HG02642 (cell line): ENCODE data around the gene CDR2.

Experiments used
- ATAC-seq: cut with Tn5 transposase; IDR thresholded peaks from one replicate; pipeline ENCODE4 v1.9.1; 2021; ENCODE audit warnings: mild to moderate bottlenecking; ENCODE audit not compliant: unreplicated experiment, poor library complexity

CDR2 gene

DNA sequence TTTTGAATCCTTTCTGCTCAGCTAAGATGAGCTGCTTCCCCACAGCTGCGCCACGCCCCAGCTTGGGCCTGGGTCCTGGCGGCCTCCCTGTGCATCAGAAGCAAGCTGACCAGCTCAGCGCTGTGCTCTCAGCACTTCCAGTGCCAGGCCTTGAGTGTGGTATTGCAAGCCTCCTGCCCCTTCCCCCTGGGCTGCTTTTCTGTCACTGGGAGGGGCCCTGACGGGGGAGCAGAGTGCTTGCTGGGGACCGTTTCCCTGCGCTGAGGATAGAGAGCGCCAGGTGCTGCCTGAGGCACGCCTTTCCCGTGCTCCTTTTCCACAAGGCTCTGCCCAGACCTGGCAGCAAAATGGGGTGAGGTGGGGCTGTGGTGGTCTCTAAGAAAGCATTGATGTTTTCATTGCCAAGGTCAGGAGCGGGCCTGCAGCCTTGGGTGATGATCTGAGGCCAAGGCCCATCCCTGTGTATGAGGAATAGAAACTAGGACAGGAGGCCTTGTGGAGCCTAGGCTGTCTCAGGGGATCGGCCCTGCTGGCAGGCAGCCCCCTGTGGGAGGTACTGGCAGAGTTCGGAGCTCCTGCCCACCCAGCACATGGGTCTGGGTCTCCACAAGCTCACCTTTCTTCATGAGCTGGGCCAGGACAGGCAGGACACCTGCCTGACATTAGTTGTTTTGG is 47.5 kb downstream of the CDR2 start:
- ATAC-seq, result no peak

DNA sequence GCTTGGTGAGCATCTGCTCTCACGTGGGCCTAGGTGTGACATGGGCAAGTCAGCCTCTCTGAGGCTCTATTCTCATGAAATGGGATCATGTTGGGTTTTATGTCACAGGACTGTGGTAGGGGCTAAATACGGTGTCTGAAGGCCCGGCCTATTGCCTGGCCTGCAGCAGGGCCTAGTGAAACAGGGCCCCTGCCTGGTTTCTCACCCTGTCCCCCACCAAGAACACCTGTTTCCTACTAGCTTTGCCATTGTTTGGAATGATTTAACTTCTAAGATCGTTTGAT is 48.1 kb downstream of the CDR2 start:
- ATAC-seq, result no peak

DNA sequence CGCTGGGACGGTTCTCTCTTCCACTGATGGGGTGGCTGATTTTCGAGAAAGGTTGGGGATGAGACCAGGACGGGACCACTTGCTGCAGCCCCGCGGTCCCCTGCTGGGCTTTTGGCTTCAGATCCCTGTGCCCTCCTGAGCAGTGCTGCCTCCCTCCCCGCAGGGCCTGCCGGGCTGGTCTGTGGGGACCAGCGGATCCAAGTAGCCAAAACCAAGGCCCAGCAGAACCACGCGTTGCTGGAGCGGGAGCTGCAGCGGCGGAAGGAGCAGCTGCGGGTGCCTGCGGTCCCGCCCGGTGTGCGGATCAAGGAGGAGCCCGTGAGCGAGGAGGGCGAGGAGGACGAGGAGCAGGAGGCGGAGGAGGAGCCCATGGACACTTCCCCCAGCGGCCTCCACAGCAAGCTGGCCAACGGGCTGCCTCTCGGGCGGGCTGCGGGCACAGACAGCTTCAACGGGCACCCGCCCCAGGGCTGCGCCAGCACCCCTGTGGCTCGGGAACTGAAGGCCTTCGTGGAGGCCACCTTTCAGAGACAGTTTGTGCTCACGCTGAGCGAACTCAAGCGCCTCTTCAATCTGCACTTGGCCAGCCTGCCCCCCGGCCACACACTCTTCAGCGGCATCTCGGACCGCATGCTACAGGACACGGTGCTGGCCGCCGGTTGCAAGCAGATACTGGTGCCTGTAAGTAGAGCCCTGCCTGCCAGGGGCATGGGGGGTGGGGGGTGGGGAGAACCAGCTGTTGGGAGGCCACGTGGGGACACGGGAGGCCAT is 48.6 kb downstream of the CDR2 start:
- no peak for ATAC-seq

DNA sequence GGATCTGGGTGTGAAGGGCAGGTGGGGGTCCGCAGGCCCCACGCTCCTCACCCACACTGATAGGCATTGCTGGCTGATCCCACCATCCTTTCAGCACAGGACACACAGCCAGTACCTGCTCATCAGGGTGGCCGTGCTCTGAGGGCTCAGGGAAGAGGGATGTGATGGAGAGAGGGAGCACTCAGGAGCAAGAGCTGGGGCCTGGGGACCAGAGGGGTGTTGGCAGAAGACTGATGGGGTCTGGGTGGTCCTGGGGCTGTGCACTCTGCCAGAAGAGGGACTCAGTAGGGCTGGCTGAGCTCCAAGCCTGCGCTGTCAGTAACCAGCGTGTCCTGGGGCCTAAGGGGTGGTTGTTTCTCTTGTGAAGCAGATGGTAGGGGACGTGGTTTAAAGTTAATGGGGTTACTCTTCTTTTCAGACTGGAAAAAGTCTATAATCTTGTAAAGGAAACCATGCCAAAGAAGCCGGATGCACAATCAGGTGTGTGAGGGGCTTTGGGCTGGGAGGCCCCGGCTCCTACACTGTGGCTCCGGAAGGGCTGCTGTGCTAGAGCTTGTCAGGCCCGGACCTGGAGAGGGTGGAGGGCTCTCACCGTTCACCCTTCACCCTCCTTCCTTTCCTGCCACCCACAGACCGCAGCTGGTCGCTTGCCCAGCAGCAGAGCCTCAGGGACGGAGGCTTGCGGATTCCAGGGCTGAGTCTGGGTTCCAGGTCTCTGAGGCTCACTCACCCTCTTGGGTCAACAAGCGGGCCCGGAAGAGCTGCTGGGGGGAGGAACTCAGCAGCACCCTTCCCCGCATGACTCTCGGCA is 49.4 kb downstream of the CDR2 start:
- no peak for ATAC-seq

DNA sequence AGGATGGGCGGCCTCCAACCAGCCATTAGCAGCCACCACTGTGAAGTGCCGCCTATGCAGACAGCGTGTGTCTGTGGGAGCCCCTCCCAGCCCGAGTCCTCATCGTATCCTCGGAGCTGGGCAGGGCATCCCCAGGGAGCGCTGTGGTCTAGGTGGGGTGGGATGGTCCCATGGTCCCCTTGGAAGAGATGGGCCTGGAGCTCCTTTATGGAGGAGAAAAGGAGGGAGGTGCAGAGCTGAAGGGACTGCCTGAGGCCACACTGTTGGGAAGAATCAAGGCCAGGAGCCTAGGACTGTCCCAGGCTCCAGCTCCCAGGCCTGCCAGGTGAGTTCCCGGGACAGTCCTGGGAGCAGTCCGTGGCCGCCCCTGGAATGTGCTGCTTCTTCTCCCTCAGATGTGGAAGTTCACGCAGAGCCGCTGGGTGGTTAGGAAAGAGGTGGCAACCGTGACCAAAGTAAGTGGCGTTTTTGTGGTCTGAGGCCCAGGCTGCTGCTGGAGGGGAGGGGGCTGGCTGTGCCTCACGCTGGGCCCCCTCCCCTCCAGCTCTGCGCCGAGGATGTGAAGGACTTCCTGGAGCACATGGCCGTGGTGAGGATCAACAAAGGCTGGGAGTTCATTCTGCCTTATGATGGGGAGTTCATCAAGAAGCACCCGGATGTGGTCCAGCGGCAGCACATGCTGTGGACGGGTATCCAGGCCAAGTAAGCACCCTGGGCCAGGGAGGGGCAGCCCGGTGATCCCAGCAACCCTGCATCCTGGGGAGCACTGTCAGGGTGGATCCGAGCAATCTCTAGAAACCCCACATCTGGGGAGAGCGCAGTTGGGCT is 50.2 kb downstream of the CDR2 start:
- ATAC-seq, result no peak

DNA sequence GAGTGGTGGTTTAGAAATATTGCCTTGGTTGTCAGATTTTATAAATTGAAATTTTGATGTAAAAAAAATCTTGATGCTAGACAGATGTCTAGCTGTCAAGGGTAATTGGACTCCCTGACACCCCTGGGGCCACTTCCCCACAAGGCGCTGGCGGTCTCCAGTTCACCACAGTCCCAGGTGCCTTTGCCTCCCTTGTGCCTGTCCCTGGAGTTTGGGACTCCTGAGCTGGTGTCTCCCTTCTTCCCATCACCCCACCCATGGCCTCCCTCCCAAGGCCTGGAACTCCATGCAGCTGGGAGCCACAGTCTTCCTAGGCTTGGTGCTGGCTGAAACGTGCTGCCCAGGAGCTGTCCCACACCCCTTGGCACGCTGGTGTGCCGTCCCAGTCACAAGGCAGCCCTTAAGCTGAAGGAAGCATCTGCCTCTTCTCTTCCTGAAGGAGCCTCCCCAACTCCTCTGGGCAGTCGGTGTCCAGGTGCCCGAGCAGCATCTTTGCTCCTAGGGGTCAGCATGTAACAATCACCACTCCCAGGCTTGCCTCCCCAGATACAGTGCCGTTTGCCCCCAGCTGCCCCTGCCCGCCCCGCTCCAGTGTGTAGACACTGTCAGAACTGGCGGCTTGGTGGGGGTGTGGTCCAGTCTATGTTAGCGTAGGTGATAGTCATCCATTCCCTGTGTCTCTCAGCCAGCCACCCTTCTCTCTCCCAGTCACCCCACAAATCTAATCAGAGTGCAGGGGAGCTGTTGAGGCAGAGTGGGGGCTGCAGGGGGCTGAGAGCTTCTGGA is 51.1 kb downstream of the CDR2 start:
- no peak for ATAC-seq

DNA sequence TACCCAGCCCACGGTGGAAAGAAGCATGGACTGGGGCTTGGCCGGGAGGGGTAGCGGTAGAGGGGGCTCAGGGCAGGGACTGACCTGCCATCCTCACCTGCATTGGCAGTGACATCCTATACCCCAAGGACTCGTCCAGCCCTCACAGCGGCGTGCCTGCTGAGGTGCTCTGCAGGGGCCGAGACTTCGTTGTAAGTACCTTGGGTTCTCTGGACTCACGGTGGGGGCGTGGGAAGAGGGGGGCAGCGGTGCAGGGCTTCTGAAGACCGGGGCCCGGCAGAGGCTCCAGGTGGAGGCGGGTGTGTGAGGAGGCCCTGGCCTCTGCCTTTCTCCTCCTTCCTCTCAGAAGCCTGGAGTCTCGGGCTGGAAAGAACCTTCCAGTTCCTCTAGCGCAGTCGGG is 51.7 kb downstream of the CDR2 start:
- ATAC-seq, result no peak

DNA sequence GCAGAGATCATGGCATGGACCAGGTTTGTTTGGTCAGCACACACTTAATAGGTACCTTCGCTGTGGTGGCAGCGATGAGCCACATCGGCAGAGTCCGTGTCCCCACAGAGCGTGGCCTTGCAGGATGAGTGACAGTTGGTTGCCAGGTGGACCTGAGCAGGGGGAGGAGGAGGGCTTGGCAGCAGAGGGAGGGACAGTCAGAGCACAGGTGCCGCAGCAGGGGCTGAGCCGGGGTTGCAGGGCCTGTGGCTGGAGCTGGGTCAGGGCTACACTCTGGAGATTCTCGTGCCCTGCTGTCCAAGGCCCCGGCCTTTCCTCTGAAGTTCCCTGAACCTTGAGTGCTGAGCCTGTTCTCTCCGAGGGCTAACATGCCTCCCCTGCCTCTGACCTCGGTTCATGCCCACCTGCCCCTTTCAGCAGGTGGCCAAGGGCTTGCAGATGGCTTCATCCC is 52.4 kb downstream of the CDR2 start:
- ATAC-seq, result no peak

DNA sequence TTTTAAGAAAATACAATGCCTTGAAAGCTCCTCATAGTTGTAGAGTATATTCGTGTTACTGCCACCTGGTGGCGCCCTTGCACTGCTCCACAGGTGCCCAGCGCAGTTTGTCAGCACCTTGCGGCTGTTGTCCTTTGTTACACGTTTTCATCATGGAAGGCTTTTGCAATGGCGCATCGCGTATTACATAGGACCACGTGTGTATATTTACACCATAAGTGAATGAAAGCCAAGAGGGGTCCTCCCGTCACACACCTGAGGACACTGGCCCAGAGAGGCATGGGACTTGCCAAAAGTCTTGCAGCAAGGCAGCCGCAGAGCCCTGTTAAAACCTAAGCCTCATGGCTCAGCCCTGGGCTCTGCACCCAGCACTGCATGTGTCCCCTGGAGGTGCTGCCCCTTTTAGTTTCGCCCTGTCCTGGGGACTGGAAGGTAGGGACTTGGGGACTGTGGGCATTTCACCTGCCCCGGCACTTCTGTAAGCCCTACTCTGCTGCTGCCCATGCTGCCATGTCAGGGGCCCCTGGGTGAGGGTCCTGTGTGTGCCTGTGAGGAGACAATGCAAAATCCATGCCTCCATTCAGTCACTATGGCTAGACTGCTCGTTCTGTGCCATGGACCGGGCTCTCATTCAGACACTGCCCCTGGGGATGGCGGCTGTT is 52.9 kb downstream of the CDR2 start:
- ATAC-seq, result no peak

DNA sequence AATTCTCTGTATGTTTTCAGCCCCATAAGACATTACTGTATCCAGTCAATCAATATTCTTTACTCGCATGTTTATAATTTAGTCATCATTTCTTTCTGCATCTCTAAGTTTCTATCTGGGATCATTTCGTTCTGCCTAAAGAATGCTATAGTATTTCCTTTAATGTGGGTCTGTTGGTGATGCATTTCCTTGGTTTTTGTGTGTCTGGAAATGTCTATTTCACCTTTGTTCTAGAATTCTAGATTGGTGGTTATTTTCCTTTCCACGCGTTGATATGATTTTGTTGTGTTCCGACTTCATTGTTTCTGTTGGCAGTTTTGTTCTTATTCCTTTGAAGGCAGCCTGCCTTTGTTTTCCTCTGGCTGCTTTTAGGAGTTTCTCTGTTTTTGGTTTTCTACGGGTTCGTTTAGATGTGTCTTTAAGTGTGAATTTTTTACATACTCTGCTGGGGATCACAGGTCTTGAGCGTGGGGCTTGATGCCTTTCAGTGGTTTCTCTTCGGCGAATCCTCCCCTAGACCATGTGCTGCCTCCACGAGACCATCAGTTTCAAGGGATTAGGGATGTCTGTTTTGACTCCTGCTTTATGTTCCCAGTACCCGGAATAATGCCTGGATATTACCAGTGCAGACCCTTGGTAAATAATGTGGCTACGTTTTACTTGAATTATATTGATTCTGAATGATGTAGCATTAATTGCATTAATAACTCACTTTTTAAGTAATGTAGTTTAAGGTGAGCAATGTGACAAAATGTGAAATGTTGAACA is 53.7 kb downstream of the CDR2 start:
- ATAC-seq, result no peak

DNA sequence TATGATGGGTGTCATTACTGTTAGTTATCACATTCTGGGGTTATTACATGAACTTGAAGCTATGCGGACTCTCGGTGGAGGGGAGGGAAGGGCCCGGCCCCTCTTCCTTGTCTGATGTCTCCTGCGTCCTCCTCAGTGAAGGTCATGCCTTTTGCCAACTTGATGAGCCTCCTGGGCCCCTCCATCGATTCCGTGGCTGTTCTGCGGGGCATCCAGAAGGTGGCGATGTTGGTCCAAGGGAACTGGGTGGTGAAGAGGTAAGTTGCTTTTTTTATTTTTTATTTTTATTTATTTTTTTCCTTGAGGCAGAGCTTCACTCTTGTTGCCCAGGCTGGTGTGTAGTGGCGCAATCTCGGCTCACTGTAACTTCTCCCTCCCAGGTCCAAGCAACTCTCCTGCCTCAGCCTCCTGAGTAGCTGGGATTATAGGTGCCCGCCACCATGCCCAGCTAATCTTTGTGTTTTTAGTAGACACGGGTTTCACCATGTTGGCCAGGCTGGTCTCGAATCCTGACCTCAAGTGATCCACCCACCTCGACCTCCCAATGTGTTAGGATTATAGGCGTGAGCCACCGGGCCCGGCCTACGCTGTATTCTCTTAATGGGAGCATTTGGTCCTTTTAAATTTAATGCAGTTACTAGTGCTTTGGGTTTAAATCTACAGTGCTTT is 55.6 kb downstream of the CDR2 start:
- ATAC-seq, result no peak

DNA sequence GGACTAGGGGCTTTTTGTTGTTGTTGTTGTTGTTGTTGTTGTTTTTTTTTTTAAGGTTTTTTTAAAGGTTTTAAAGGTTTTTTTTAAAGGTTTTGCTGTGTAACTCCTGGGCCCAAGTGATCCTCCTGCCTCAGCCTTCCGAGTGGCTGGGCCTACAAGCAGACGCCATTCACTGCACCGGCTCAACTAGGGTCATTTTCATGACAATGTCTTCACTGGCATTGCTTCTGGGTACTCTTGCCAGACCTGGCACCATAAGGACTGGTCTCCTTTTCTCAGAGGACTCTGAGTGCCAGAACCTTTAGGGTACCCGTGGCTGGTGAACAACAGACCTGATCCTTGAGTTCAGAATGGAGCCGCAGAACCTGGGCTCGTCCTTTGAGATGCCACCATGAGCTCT is 56.8 kb downstream of the CDR2 start:
- no peak for ATAC-seq

DNA sequence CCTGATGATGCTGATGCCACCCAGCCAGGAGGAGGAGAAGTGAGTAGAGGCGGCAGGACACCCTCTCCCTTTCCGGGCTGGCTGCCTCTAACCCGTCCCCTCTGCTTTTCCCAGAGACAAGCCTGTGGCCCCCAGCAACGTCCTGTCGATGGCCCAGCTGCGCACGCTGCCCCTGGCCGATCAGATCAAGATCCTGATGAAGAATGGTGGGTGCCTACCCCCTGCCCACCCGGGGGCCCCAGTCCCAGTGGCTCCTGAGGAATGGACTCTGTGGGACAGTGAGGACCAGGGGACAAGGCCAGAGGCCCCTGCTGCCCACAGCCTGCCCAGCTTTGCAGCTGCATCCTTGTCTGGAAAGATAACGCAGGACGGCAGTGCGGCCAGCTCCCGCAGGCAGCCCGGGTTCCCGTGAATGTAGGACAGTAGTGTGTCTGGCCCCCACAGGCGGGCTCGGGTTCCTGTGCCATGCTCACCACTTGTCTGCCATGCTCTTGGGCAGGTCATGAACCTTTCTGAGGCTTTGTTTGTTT is 57.4 kb downstream of the CDR2 start:
- ATAC-seq, result no peak

DNA sequence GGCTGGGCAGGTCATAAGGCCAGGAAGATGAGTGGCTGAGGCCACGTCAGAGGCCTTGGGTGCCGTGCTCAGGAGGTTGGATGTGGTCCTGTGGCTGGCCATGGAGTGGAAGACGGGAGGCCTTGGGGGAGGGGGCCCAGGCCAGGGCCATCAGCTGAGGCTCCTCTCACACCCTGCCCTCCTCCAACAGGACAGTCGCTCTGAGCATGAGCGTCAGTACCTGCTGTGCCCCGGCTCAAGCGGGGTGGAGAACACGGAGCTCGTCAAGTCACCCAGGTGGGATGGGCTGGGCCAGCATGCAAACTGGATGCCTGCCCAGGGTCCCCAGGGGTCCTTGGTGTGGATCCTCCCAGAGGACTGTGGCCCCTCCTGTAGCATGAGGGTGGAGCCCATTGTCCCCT is 58.0 kb downstream of the CDR2 start:
- ATAC-seq, result no peak

DNA sequence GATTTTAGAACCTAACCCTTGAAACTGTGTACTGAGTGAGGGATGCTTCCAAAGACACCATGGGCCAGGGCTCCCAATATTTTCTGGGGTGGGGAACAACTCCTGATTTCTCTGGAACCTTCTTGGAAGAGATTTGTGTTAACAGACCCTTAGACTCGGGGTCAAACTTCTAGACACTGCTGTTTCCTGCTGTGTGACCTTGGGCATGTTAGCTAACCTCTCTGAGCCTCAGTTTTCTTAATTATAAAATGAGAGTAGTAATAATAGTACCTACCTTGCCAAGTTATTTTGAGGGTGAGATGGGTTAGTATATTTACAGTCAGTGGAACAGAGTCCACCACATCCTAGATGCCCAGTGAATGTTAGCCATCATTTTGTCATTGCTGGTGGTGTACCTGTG is 58.4 kb downstream of the CDR2 start:
- ATAC-seq, result no peak

DNA sequence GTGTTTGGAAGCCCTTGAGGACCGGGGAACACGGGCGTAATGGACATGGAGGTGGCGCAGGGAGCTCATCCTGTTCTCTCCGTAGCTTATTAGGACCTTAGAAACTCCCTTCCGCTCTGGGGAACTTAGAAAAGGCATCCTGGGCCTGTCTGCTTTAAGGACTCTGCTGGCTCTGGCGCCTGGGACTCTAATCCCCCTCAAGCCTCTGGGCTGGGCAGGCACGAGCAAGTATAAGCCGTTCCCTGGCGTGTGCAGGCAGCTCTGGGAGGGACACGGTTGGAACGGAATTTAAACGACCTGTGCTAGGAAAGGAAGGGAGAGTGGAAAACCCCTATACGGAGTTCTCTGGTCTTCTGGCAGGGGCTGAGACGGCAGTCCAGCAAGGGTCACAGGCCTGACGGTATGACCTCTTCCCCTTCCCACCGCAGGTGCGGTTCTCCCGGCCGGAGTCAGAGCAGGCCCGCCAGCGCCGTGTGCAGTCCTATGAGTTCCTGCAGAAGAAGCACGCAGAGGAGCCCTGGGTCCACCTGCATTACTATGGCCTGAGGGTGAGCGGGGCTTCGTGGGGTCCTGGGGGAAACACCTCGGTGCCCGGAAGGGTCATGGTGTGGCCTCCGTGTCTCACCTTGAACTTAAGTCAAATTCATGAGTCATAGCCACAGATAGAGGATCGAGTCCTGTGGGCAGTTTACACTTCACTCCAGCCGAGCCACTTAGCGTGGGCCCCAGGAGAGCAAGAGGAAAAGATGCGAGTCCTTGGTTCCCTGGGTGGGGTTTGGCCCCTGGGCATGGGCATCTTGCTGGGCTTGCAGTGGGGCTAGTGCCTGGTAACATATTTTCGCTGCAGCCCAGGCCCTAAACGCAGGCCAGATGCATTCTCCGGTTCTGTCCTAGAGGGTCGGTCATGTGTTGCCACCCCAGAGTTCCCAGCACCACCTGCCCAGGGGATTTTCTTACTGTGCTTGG is 59.5 kb downstream of the CDR2 start:
- no peak for ATAC-seq
